HEK293 (cell line): ENCODE measurements around the gene MAML3.

Source experiments
- CTCF ChIP-seq: fragments of 450-650 bp; formaldehyde crosslinking; IDR thresholded peaks from 2 replicates; pipeline ENCODE4 v1.5.1; 2016; ENCODE audit warnings: missing biosample characterization, missing genetic modification characterization
- ZNF76 ChIP-seq: fragments of 450-650 bp; formaldehyde crosslinking; IDR thresholded peaks from 2 replicates; pipeline ENCODE4; 2016; ENCODE audit warnings: low read depth, missing biosample characterization, missing genetic modification characterization, borderline replicate concordance

- no peak for TF ChIP-seq CTCF (tag by site-specific recombination)
- no peak for TF ChIP-seq ZNF76
Measured at GRCh38 chr4:139799615-139800014, 354.4 kb downstream of the MAML3 start.
